ENCODE results near the gene PDE1A. TPM values are rescaled to one million over a fixed set of nuclear protein-coding genes. Genes with fewer than 3 reads are reported as not detected.

The PDE1A gene
- total RNA-seq (2022; extraction: Qiagen RNA extraction) = 0.13 to 0.81 TPM (median 0.20 TPM) in 5 replicates

GRCh38 chr2:182426918-182427240 lies at the start of gene PDE1A:
PDE1A (minus strand) TSS chr2:182427036.

Measured in A549 treated with Hydrocortisone at 1 μM for 4 hours (cell line).